HUES64 (cell line): Measurements from ENCODE around the gene RHBDD1.

Source experiments
- H3K27ac ChIP-seq: 2 replicates; pipeline ENCODE4 v1.7.0; 2013; ENCODE audit warnings: low read depth, low read length, inconsistent platforms
- H3K27me3 ChIP-seq: 2 replicates; pipeline ENCODE4 v1.6.1; 2013; ENCODE audit warnings: mild to moderate bottlenecking, low read length; ENCODE audit not compliant: insufficient read depth
- H3K36me3 ChIP-seq: 2 replicates; pipeline ENCODE4 v1.6.1; 2013; ENCODE audit warnings: mild to moderate bottlenecking, low read length; ENCODE audit not compliant: insufficient read depth
- H3K4me1 ChIP-seq: 2 replicates; pipeline ENCODE4 v1.6.1; 2013; ENCODE audit warnings: mild to moderate bottlenecking, low read length, moderate library complexity; ENCODE audit not compliant: insufficient read depth
- H3K4me3 ChIP-seq: 2 replicates; pipeline ENCODE4 v1.5.1; 2013; ENCODE audit warnings: mild to moderate bottlenecking, low read length, moderate library complexity
- H3K9ac ChIP-seq: 2 replicates; pipeline ENCODE4 v1.6.1; 2013; ENCODE audit warnings: mild to moderate bottlenecking, low read depth, low read length
- H3K9me3 ChIP-seq: 2 replicates; pipeline ENCODE4 v1.6.1; 2013; ENCODE audit warnings: low read depth, low read length; ENCODE audit not compliant: insufficient read depth
- WGBS: fragments of 150-250, 120-280 bp; methylation state at CpG from one replicate; pipeline ENCODE4 v1.1.7; 2013; ENCODE audit warnings: missing lambda C conversion rate; 5-methylcytosine and 5-hydroxymethylcytosine counted together

Gene RHBDD1

GRCh38 chr2:226794751-226795171, 41.1 kb upstream of the RHBDD1 start:
- Histone ChIP-seq H3K9ac (no peak overlapping the region), H3K27me3 (no peaks in the 10 kb centered on the region), H3K9me3 (no peaks in the 10 kb centered on the region), H3K36me3 (peaks cover 51% of the 10 kb centered on the region), H3K4me3 (peak overlapping the region; percentile 58), H3K4me1 (peaks cover 40% of the 10 kb centered on the region), H3K27ac (no peak overlapping the region)
- 51% methylated on average over 8 of the region's 9 CpGs for WGBS

- peaks cover 48% of the 10 kb centered on the region for H3K36me3 ChIP-seq
- peaks cover 35% of the 10 kb centered on the region for H3K4me1 ChIP-seq
- no peak overlapping the region for H3K9ac ChIP-seq
- H3K27me3 ChIP-seq = no peaks in the 10 kb centered on the region
- H3K27ac ChIP-seq = no peak overlapping the region
- peak overlapping the region; percentile 58; the same call in 1 of the 2 replicates for H3K4me3 ChIP-seq
- 92% methylated on average over 26 of the region's 26 CpGs for WGBS
- H3K9me3 ChIP-seq = no peaks in the 10 kb centered on the region
Measured at GRCh38 chr2:226795281-226796011, 40.4 kb upstream of the RHBDD1 start.

- Histone ChIP-seq H3K36me3 (peaks cover 48% of the 10 kb centered on the region), H3K4me1 (peaks cover 32% of the 10 kb centered on the region)
- WGBS = 97% methylated on average over 25 of the region's 25 CpGs
Measured at GRCh38 chr2:226796012-226796839, 39.6 kb upstream of the RHBDD1 start.

GRCh38 chr2:226796840-226797288, 39.0 kb upstream of the RHBDD1 start:
- H3K27ac ChIP-seq = no peak overlapping the region
- H3K4me3 ChIP-seq = peak overlapping the region; percentile 17; the same call in 1 of the 2 replicates
- peaks cover 48% of the 10 kb centered on the region for H3K36me3 ChIP-seq
- H3K9ac ChIP-seq = no peak overlapping the region
- H3K9me3 ChIP-seq = no peaks in the 10 kb centered on the region
- WGBS = 91% methylated on average over 17 of the region's 17 CpGs
- H3K27me3 ChIP-seq = no peaks in the 10 kb centered on the region
- peaks cover 32% of the 10 kb centered on the region for H3K4me1 ChIP-seq

More at GRCh38 chr2:226796012-226796839, 39.6 kb upstream of the RHBDD1 start:
- Histone ChIP-seq H3K27ac (no peak overlapping the region), H3K9me3 (no peaks in the 10 kb centered on the region), H3K9ac (no peak overlapping the region), H3K27me3 (no peaks in the 10 kb centered on the region), H3K4me3 (peak overlapping the region; percentile 58; the same call in 1 of the 2 replicates)

GRCh38 chr2:226797289-226797988, 38.4 kb upstream of the RHBDD1 start:
- no peak overlapping the region for H3K27ac ChIP-seq

GRCh38 chr2:226797989-226798421, 37.8 kb upstream of the RHBDD1 start:
- H3K36me3 ChIP-seq = peaks cover 48% of the 10 kb centered on the region
- peaks cover 29% of the 10 kb centered on the region for H3K4me1 ChIP-seq
- peak overlapping the region; percentile 74; the same call in 1 of the 2 replicates for H3K9ac ChIP-seq

More at GRCh38 chr2:226797289-226797988, 38.4 kb upstream of the RHBDD1 start:
- H3K27me3 ChIP-seq = no peaks in the 10 kb centered on the region
- H3K4me3 ChIP-seq = peak overlapping the region; percentile 76; the same call in 1 of the 2 replicates
- H3K4me1 ChIP-seq = peaks cover 34% of the 10 kb centered on the region
- H3K36me3 ChIP-seq = peaks cover 48% of the 10 kb centered on the region
- WGBS = 96% methylated on average over 50 of the region's 50 CpGs
- no peak overlapping the region for H3K9ac ChIP-seq
- no peaks in the 10 kb centered on the region for H3K9me3 ChIP-seq

GRCh38 chr2:226798422-226799210, 37.2 kb upstream of the RHBDD1 start:
- Histone ChIP-seq H3K36me3 (peaks cover 42% of the 10 kb centered on the region), H3K9ac (peak overlapping the region; percentile 74), H3K9me3 (no peaks in the 10 kb centered on the region), H3K27ac (peak overlapping the region; percentile 53), H3K27me3 (no peaks in the 10 kb centered on the region), H3K4me3 (peak overlapping the region; percentile 76), H3K4me1 (peaks cover 23% of the 10 kb centered on the region)
- WGBS = 2% methylated on average over 80 of the region's 80 CpGs

More at GRCh38 chr2:226797989-226798421, 37.8 kb upstream of the RHBDD1 start:
- H3K27ac ChIP-seq = no peak overlapping the region
- no peaks in the 10 kb centered on the region for H3K9me3 ChIP-seq
- WGBS = 72% methylated on average over 23 of the region's 23 CpGs
- no peaks in the 10 kb centered on the region for H3K27me3 ChIP-seq
- H3K4me3 ChIP-seq = peak overlapping the region; percentile 76

GRCh38 chr2:226799211-226799975, 36.5 kb upstream of the RHBDD1 start, which contains the start of gene IRS1:
Gene IRS1 (minus strand): TSS chr2:226799820. CDS start chr2:226798738, 1,082 bp downstream.
- Histone ChIP-seq H3K9ac (peak within 1 kb of the TSS; percentile 74), H3K27ac (peak within 1 kb of the TSS; percentile 67), H3K27me3 (no peaks in the 10 kb centered on the region), H3K4me3 (peak within 1 kb of the TSS; percentile 76), H3K4me1 (peaks cover 15% of the 10 kb centered on the region), H3K9me3 (no peaks in the 10 kb centered on the region), H3K36me3 (peaks cover 34% of the 10 kb centered on the region)
- WGBS = under 1% methylated on average over 76 of the region's 82 CpGs

GRCh38 chr2:226799976-226800940, 35.6 kb upstream of the RHBDD1 start:
- H3K27ac ChIP-seq = no peak overlapping the region; the same call in 1 of the 2 replicates

More at GRCh38 chr2:226799976-226800940, 35.6 kb upstream of the RHBDD1 start:
- Histone ChIP-seq H3K36me3 (peaks cover 29% of the 10 kb centered on the region), H3K9ac (peak overlapping the region; percentile 39; the same call in 1 of the 2 replicates), H3K4me1 (peaks cover 11% of the 10 kb centered on the region), H3K4me3 (peak overlapping the region; percentile 76), H3K9me3 (no peaks in the 10 kb centered on the region), H3K27me3 (no peaks in the 10 kb centered on the region)
- WGBS = 4% methylated on average over 36 of the region's 39 CpGs
